GM21360 (cell line): Measurements from ENCODE around the gene CRY1.
"Not testable (repeated sequence)": the region's sequence is repeated elsewhere in the genome, so short reads cannot be mapped to it uniquely, and the experiment has no call there.

Source experiments
- ATAC-seq: cut with Tn5 transposase; IDR thresholded peaks from one replicate; pipeline ENCODE4 v1.9.1; 2021; ENCODE audit warnings: mild to moderate bottlenecking, moderate library complexity; ENCODE audit not compliant: unreplicated experiment

CRY1 gene

DNA sequence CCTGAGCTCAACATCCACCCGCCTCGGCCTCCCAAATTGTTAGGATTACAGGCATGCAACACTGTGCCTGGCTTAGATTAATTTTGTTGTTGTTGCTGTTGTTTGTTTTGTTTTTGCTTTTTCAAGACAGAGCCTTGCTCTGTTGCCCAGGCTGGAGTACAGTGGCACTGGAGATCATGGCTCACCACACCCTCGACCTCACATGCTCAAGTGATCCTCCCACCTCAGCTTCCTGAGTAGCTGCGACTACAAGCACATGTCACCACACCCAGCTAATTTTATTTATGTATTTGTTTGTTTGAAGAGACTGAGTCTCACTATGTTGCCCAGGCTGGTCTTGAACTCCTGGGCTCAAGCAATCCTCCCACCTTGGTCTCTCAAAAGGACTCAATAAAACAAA lies 26.7 kb downstream of the CRY1 start:
- no peak for ATAC-seq

DNA sequence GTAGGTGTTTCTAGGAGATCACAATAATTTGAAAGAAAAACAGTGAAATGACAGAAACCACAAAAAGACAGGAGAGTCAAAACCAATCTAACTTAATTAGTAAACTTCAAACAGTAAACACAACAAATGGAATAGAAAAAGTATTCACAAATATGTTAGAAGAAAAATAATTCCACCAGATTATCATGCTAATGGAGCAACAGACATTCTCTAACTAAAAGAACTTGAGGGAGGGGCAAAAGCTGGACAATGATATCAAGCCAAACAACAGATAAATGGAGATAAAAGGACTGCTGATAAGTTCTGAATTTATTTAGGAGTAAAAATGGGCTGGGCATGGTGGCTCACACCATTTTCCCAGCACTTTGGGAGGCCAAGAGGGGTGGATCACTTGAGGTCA lies 28.7 kb downstream of the CRY1 start:
- no peak for ATAC-seq

DNA sequence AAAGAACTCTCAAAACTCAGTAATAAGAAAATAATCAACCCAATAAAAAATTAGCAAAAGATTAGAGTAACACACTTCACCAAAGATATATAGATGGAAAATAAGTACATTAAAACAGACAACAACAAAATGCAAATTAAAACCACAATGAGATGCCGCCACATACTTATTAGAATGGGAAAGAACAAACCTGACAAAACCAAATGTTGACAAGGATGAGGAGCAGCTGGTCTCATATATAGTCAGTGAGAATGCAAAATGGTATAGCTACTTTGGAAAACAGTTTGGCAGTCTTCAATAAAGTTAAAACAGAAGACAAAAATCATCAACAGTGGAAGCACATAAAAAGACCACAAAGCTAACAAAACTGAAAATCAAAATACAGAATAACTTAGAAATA lies 29.1 kb downstream of the CRY1 start:
- ATAC-seq, result no peak

DNA sequence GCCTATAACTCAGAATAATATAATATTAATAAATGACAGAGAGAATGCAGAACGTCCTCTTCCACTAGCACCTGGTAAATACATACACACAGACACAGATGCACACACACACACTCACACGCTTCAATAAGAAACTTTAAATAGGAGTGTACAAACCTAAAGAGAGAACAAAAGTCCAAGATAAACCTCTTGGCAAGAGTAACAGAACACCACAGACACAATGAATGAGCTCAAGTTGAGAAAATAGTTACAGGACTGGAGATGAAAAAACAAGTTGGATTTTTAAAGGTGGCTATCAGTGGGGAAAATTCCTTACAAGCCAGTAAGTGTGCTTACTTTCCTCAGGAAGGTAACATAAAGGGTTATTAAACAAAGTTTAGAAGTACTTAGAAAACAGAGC lies 35.2 kb downstream of the CRY1 start:
- no peak for ATAC-seq

DNA sequence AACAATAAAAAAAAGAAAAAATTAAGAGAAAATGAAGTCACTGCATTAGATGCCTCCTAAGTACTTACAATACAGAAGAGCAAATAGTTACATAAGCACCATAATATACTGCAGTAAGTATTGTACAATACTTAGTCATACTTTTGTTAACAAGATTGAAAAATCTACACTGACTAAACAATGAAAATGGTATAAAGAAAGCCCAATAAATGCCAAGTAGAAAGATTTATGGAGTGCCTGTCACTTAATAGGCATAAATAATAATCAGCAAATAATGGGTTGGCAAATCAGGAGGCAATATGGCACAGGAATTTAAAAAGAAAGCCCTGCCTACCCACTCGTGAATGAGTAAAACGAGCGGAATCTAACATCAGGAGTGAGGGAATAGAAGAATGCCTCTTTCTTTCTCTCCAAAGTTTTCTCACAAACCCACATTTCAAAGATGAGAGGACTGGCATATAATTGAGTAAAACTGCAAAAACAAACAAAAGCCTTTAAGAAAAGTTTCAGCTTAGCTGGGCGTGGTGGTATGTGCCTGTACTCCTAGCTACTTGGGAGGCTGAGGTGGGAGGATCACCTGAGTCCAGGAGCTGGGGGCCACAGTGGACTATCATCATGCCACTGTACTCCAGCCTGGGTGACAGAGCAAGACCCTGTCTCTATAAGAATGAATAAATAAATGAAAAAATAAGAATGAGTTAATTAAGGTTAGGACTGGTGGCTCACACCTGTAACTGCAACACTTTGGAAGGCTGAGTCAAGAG lies 36.1 kb downstream of the CRY1 start:
- no peak for ATAC-seq

DNA sequence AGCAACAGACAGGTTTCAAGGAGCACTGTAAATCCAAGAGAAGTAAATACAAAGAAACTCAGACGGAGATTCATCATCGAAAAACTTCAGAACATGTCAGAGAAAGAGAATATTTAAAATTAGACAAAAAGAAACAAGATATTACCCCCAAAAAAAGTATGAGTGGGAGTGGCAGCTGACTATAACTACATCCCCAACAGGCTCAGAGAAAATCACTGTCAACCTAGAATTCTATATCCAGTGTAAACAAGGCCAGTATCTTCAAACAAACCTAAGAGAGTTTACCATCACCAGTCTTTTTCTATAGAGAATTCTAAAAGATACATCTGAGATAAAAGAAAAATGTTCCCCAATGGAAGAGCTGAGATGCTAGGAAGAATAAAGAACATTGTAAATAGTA lies 39.6 kb downstream of the CRY1 start:
- no peak for ATAC-seq

DNA sequence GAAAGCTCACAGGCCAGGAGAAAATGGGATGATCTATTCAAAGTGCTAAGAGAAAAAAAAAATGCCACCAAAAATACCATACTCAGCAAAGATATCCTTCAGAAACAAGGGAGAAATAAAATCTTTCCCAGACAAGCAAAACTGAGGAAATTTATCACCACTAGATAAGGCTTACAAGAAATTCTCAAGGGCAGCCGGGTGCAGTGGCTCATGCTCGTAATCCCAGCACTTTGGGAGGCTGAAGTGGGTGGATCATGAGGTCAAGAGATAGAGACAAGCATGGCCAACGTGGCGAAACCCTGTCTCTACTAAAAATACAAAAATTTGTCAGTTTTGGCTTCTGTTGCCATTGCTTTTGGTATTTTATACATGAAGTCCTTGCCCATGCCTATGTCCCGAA lies 48.2 kb downstream of the CRY1 start:
- no peak for ATAC-seq

DNA sequence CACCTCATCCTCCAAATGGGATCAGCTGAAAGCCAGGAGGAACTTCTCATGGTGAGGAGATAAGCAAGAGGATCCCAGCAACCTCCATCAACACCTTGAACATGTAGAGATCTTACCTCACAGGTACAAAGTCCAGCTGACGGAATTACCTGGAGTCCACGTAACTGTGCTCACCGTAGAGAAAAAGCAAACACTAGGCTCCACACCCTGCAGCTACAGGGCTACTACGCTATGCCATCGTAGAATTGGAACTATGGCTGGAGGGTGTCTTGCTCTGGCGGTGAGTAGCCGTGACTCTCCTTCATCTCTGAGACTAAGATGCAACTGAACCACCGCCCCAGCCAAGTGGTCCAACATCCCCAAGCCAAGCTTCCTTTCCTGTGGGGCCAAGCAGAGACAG lies 50.5 kb downstream of the CRY1 start:
- ATAC-seq, result no peak

DNA sequence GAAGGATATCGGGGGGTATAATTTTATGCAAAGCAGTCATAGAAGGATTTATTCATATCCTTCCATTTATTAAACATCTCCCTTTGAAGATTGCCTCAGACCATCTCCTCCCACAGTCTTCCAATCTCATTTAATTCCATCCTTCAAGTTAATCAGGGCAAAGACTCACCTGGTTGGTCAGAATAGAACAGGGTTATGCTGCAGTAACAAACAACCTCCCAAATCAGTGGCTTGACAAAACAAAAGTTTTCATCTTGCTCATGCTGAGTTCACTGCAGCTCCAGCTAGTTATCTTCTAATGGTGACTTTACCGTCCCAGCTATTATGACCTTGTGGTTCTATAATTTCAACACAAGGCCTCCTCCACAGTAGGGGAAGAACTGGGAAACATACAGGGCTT lies 57.6 kb downstream of the CRY1 start:
- no peak for ATAC-seq

DNA sequence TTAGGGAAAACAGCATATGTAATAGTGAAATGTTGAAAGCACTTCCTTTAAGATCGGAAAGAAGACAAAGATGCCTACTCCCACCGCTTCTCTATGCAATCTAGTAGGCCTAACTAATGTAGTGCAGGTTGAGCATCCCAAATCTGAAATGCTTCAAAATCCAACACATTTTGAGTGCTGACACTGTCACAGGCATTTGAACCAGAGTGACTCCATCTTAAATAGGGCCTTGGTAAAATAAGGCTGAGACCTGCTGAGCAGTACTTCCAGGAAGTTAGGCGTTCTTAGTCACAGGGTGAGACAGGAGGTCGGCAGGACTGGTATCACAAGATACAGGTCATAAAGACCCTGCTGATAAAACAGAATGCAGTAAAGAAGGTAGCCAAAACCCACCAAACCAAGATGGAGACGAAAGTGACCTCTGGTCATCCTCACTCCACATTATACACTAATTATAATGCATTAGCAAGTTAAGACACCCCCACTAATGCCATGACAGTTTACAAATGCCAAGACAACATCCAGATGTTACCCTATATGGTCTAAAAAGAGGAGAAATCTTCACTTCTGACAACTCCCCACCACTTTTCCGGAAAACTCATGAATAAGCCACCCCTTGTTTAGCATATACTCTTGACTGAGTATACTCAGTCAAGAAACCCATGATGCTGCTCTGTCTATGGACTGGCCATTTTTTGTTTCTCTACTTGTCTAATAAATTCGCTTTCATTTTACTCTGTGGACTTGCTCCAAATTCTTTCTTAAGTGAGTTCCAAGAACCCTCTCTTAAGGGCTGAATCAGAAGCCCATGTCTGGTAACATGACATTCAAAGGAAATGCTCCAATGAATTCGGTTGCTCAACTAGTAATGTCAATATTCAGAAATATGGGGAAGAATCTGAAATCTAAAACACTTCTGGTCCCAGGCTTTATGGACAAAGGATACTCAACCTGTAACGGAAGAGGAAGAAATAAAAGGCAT lies 59.3 kb downstream of the CRY1 start:
- no peak for ATAC-seq

DNA sequence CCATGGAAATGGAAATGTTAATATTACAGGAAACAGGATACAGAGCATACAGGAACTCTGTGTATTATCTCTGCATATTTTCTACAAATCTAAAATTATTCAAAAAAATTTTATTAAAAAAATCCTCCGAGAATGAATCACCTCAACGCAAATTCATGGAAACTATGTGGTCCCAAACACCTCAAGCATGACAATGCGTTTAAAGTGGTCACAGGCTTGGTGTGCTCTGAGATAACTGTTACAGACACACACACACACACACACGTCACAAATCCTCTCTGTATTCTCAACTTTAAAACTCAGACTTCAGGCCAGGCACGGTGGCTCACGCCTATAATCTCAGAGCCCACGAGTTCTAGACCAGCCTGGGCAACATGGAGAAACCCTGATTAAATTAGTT lies 61.1 kb downstream of the CRY1 start:
- no peak for ATAC-seq

DNA sequence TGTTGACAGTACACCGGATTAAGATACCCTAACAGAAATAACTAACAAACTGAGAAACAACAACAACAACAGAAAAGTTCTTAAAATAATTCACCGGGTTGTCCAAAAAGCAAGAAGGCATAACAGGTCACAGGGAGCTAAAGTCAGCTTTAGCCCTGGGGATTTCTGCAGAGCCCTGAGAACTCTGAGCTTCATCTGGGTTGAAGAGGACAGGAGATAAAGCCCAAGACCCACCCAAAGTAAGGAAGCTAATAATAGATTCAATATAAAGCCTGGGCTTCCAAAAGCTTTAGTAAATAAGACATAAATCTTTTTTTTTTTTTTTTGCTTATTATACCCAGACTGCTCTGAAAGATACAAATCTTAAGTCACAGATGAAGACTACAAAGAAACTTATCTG lies 62.3 kb downstream of the CRY1 start:
- no peak for ATAC-seq

DNA sequence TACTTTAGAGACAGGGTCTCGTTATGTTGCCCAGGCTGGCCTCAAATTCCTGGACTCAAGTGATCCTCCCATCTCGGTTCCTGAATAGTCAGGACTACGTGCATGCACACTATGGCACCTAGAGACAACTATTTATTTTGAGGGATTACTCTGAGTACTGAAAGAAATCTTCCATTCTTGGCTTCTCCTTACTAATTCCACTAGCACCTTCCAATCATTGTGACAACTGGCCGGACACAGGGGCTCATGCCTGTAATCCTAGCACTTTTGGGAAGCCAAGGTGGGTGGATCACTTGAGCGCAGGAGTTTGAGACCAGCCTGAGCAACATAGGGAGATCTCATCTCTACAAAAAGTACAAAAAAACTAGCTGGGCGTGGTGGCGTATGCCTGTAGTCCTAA lies 64.3 kb downstream of the CRY1 start:
- ATAC-seq, result no peak

DNA sequence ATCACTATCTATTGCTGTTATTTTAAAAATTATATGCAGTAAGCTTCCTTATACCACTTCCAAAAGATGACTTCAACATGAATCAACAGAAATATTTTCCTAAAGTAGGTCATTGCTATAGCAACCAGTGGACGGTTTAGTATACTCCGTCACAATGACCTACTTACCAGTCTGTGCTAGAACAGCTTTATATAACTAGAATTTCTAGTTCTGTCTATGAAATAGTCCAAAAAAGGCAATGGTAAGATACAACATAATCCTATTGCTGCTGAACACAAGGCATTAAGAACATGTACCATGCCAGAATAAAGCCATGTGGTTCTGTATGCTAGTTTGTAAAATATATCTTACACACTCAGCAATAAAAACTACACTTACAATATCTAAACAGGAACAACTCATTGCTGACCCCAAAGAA lies 65.7 kb downstream of the CRY1 start:
- no peak for ATAC-seq

DNA sequence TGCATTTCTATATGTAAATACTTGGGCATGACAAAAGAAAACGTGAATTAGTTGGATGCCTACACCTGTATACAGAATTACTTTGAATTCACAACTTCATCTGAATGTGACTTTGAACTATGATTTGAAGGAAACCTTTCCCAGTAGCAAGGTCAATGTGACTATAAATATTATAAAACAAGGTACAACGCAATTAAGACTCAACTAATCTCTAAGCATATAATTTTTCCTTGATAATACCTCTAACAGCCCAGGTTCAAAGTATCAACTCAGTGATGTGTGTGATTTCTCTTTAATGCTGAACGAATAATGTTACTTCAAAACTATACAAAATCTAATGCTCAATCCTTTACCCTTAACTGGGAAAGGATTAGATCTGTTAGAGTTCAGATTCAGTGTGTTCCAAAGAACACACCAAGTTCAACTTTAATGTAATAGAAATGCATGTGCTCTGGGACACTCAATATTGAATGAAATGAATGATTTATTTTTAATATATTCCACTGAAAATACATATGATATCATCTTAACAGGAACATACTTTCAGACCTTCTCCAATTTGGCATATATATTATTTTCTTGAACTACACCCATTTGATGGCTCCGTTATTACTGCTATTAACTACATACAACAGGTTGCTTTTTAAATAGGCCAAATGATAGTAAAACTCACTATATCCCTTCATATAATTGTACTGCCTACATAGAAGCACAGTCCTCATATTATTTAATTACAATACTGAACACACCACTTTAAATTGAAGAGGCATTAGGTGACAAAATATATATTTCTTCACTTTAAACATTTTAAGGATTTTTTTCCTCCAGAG lies 66.3 kb downstream of the CRY1 start:
- ATAC-seq, result no peak

DNA sequence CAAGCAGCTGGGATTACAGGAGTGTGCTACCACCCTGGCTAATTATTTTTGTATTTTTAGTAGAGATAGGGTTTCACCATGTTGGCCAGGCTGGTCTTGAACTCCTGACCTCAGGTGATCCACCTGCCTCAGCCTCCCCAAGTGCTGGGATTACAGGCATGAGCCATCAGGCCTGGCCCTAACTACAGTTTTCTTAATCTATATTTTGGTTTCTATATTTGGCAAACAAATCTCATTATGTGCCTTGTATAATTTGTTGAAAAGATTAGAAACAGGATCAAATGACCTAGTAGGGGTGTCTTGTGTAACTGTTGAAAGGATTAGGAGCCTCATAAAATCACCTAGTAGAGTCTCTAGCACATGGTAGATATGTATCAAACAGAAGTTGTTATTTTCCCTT lies 67.0 kb downstream of the CRY1 start:
- ATAC-seq, result not testable (repeated sequence)

DNA sequence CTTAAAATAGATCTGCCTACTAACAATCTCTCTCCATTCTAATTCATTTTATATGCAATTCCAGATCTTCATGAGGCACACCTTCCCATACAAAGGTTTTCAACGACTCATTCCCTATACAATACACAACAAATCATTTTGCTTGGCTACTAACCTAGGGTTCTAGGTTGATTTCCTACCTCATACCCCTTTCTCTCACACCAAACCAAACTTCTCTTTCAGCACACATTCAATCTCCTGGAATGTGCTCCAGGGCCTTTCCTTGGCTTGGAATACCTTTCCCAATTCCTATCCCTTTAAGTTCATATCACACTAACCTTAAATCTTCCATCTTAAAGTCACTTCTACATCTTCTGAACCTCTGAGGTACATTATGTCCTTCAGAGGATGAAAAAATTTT lies 67.7 kb downstream of the CRY1 start:
- ATAC-seq, result no peak

DNA sequence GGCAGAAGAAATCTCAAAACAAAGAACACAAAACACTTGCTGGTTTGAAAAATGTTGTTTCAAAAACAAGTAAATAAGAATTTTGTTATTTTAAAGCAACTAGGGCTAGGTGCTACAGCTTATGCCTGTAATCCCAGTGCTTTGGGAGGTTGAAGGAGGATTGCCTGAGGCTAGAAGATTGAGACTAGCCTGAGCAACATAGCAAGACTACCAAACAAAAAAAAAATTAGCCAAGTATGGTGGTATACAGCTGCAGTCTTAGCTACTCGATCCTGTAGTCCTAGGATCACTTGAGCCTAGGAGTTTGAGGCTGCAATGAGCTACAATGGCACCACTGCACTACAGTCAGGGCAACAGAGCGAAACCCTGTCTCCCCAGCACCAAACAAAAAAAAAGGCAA lies 73.8 kb downstream of the CRY1 start:
- no peak for ATAC-seq

DNA sequence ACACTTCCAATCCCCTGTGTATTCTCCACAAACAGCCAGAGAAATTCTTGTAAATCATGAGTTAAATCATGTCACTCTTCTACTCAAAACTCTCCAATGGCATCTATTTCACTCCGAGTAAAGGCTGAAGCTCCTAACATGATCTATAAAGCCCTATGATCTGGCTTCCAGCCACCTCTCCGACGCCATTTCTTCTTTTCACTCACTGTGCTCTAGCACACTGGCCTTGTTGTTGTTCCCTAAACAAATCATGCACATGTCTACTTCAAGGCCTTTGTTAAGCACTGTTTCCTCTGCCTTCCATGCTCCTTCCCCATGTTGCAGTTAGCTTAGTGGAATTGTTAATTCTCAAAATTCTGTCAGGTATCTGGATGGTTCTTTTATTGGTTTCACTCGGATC lies 76.3 kb downstream of the CRY1 start:
- no peak for ATAC-seq

DNA sequence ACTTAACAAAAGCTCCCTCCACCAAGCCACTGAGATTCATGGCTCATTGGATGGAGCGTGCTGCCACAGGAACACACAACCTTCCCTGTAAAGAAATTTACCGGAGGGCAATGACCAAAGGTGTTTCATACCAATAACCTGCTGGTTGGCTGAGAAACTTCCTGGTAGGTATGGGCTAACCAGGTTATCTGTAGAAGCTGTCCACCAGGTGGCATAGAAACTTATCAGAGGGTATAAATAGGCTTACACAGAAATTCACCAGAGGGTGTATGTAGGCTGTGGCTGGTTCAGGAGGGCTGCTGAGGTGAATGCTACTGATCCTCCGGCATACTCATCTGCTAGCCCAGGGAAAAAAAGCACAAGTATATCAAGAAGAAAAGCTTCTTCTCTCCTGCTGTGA lies 79.3 kb downstream of the CRY1 start:
- ATAC-seq, result no peak

DNA sequence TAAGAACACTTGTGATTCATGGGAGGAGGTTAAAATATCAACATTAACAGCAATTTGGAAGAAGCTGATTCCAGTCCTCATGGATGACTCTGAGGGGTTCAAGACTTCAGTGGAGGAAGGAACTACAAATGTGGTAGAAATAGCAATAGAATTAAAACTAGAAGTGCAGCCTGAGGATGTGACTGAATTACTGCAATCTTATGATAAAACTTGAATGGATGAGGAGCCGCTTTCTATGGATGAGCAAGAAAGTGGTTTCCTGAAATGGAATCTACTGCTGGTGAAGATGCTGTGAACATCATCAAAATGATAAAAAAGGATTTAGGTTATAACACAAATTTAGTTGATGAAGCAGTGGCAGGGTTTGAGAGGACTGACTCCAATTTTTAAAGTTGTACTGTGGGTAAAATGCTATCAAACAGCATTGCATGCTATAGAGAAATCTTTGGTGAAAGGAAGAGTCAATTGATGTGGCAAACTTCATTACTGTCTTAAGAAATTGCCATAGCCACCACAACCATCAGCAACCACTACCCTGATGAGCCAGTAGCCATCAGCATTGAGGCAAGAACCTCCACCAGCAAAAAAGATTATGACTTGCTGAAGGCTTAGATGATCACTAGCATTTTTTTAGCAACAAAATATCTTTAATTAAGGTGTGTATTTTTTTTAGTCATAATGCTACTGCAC lies 80.5 kb downstream of the CRY1 start:
- no peak for ATAC-seq
